ENCODE measurements around the gene FOXD4L5. TPM values are rescaled to one million over a fixed set of nuclear protein-coding genes. Genes with fewer than 3 reads are reported as not detected.
"Not testable (repeated sequence)": the region's sequence is repeated elsewhere in the genome, so short reads cannot be mapped to it uniquely, and the experiment has no call there.

FOXD4L5 gene
- polyA plus RNA-seq (2012; ENCODE audit: missing spikeins): not detected

- FAIRE-seq; DNase-seq (ENCODE audit: insufficient read length): not testable (repeated sequence)
These were observed at the start of gene FOXD4L5 for GRCh38 chr9:65285109-65285508. Gene FOXD4L5 (minus strand): TSS chr9:65285209. CDS start chr9:65284377, 832 bp downstream.

GRCh38 chr9:65283943-65284342, 1.1 kb downstream of the FOXD4L5 start:
- not testable (repeated sequence) for FAIRE-seq; DNase-seq (ENCODE audit: insufficient read length)

- not testable (repeated sequence) for FAIRE-seq; DNase-seq (ENCODE audit: insufficient read length)
These were observed 2.0 kb downstream of the FOXD4L5 start for GRCh38 chr9:65282976-65283375.

All from GM12892 (cell line).